Erythroblast (primary cell): ENCODE results near the gene PLCXD1.
"Not testable (repeated sequence)": the region's sequence is repeated elsewhere in the genome, so short reads cannot be mapped to it uniquely, and the experiment has no call there.

ENCODE experiments used
- GATA1 ChIP-seq: IDR thresholded peaks from 2 replicates; pipeline ENCODE4 v1.6.1; 2011; ENCODE audit warnings: low read depth, mild to moderate bottlenecking, control low read depth, low read length, moderate library complexity
- POLR2A ChIP-seq: IDR thresholded peaks from 2 replicates; pipeline ENCODE4 v1.6.1; 2011; ENCODE audit warnings: mild to moderate bottlenecking, low read length

DNA sequence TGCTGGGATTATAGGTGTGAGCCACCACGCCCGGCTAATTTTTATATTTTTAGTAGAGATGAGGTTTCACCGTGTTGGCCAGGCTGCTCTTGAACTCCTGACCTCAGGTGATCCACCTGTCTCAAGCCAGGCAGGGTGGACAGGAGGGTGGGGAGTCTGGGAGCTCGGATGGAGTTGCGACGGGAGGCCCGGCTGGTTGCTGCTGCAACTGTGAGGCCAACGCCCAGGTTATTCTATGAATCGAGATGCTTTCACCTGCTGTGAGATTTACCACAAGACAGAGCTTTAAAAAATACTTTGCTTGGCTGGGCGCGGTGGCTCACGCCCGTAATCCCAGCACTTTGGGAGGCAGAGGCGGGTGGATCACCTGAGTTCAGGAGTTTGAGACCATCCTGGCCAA lies 24.1 kb upstream of the PLCXD1 start:
- not testable (repeated sequence) for TF ChIP-seq POLR2A, GATA1
